ENCODE results near the gene LRRC4B.

The LRRC4B gene

GRCh38 chr19:50486823-50487515 lies 81.3 kb downstream of the LRRC4B start:
- DNase-seq (ENCODE audit: low spot score), result no peak
- TF ChIP-seq CTCF (conservative IDR thresholded peaks at IDR 0.05; ENCODE audit: low read depth), result peak; percentile 37; the same call in 1 of the 2 replicates
- no peak overlapping the region for H3K27ac ChIP-seq
- POLR2A ChIA-PET (ENCODE audit: low non-redundant PET), result no interaction called here
- CTCF ChIA-PET, result interaction anchor here (0.6 kb wide), 1 partner anchor 30 kb away, joined by 3 read pairs; no protein-coding TSS in a partner anchor

GRCh38 chr19:50485284-50485955 lies 82.8 kb downstream of the LRRC4B start:
- ChIA-PET POLR2A (ENCODE audit: low non-redundant PET) (no interaction called here), CTCF (no interaction called here)
- no peak overlapping the region for H3K27ac ChIP-seq
- no peak for DNase-seq (ENCODE audit: low spot score)
- TF ChIP-seq CTCF (conservative IDR thresholded peaks at IDR 0.05; ENCODE audit: low read depth), result no peak

- no peak for DNase-seq (ENCODE audit: low spot score)
- no peak overlapping the region for H3K27ac ChIP-seq
- ChIA-PET POLR2A (ENCODE audit: low non-redundant PET) (no interaction called here), CTCF (no interaction called here)
- TF ChIP-seq CTCF (conservative IDR thresholded peaks at IDR 0.05; ENCODE audit: low read depth), result no peak
Measured at GRCh38 chr19:50482916-50483315, 85.3 kb downstream of the LRRC4B start.

GRCh38 chr19:50482271-50482855 lies 85.9 kb downstream of the LRRC4B start:
- DNase-seq (ENCODE audit: low spot score), result no peak
- TF ChIP-seq CTCF (conservative IDR thresholded peaks at IDR 0.05; ENCODE audit: low read depth), result no peak
- ChIA-PET CTCF (no interaction called here), POLR2A (ENCODE audit: low non-redundant PET) (no interaction called here)
- H3K27ac ChIP-seq, result no peak overlapping the region

GRCh38 chr19:50481351-50482149 lies 86.7 kb downstream of the LRRC4B start:
- no peak overlapping the region for H3K27ac ChIP-seq
- ChIA-PET CTCF (interaction anchor here (0.6 kb wide), 1 partner anchor 226 kb away, joined by 3 read pairs; no protein-coding TSS in a partner anchor), POLR2A (ENCODE audit: low non-redundant PET) (interaction anchor here (0.5 kb wide), 1 partner anchor 1844 kb away, joined by 3 read pairs; no protein-coding TSS in a partner anchor)
- no peak for TF ChIP-seq CTCF (conservative IDR thresholded peaks at IDR 0.05; ENCODE audit: low read depth)
- no peak for DNase-seq (ENCODE audit: low spot score)

Measured in RWPE1 (cell line).